GM12878 (cell line): ENCODE results near the gene GLRX2.

ENCODE experiments used
- CREB1 ChIP-seq: IDR thresholded peaks from 2 replicates; pipeline ENCODE4 v1.6.1; 2012; ENCODE audit warnings: low read depth, mild to moderate bottlenecking, inconsistent platforms
- CTCF ChIP-seq, 3 experiments: IDR thresholded peaks in 2 of 3; conservative IDR thresholded peaks in 1 of 3; 2 replicates each; pipeline ENCODE4 v1.5.1; 2011; ENCODE audit warnings: low read depth in 3 of 3, low read length in 3 of 3, mild to moderate bottlenecking in 3 of 3, control low read depth in 2 of 3, moderate library complexity in 2 of 3, inconsistent platforms in 1 of 3, mixed read lengths in 1 of 3; ENCODE audit not compliant: control insufficient read depth in 2 of 3, insufficient read depth in 1 of 3; ENCODE audit errors: extremely low read depth in 1 of 3
- EZH2 ChIP-seq: IDR thresholded peaks from 2 replicates; pipeline ENCODE4 v1.6.1; 2012; ENCODE audit warnings: low read depth, mild to moderate bottlenecking, control low read depth, inconsistent platforms, low read length, borderline replicate concordance; ENCODE audit not compliant: control insufficient read depth
- HDAC2 ChIP-seq: fragments of 200-600 bp; sonication (generic); IDR thresholded peaks from 2 replicates; pipeline ENCODE4 v1.6.1; 2017
- MLLT1 ChIP-seq: fragments of 450-650 bp; IDR thresholded peaks from 2 replicates; pipeline ENCODE4 v1.6.1; 2016; ENCODE audit warnings: mild to moderate bottlenecking
- MXI1 ChIP-seq: fragments of 150-350 bp; IDR thresholded peaks from 2 replicates; pipeline ENCODE4 v1.6.1; 2011; ENCODE audit warnings: low read depth, mild to moderate bottlenecking, inconsistent platforms, low read length, improper control_type of control experiment
- PBX3 ChIP-seq: IDR thresholded peaks from 2 replicates; pipeline ENCODE4 v1.6.1; 2011; ENCODE audit warnings: mild to moderate bottlenecking, low read depth, low read length, moderate library complexity; ENCODE audit not compliant: insufficient replicate concordance
- RCOR1 ChIP-seq: conservative IDR thresholded peaks from 2 replicates; pipeline ENCODE4 v1.6.1; 2012; ENCODE audit warnings: low read depth, low read length, improper control_type of control experiment
- RFX5 ChIP-seq: IDR thresholded peaks from 2 replicates; pipeline ENCODE4 v1.6.1; 2011; ENCODE audit warnings: low read depth, low read length, improper control_type of control experiment
- SMC3 ChIP-seq: IDR thresholded peaks from 2 replicates; pipeline ENCODE4 v1.6.1; 2011; ENCODE audit warnings: low read length, improper control_type of control experiment, borderline replicate concordance
- TARDBP ChIP-seq: IDR thresholded peaks from 2 replicates; pipeline ENCODE4 v1.6.1; 2016; ENCODE audit warnings: borderline replicate concordance

- TF ChIP-seq CTCF (IDR thresholded peaks at IDR 0.05 in 2 of 3, conservative IDR thresholded peaks at IDR 0.05 in 1 of 3; ENCODE audit: control insufficient read depth in 2 of 3, extremely low read depth in 1 of 3, insufficient read depth in 1 of 3, low read depth in 3 of 3, low read length in 3 of 3) (no peak), RCOR1 (no peak), PBX3 (no peak), EZH2 (no peak), TARDBP (no peak), SMC3 (no peak), MLLT1 (no peak), CREB1 (no peak), RFX5 (no peak), HDAC2 (no peak), MXI1 (no peak)
Measured at GRCh38 chr1:193144999-193145398, 39.8 kb upstream of the GLRX2 start.
